ENCODE measurements around the gene PALLD.
"Not testable (repeated sequence)": the region's sequence is repeated elsewhere in the genome, so short reads cannot be mapped to it uniquely, and the experiment has no call there.

PALLD gene

GRCh38 chr4:168719725-168720124 lies 222.9 kb downstream of the PALLD start:
- in situ Hi-C loops (cut with MboI; ENCODE audit: low sequenced_read_pairs): no loop called here

- in situ Hi-C loops (cut with MboI; ENCODE audit: low sequenced_read_pairs): no loop called here
Observed at GRCh38 chr4:168720396-168720900, 223.6 kb downstream of the PALLD start.

- in situ Hi-C loops (cut with MboI; ENCODE audit: low sequenced_read_pairs): no loop called here
Observed at GRCh38 chr4:168722391-168722790, 225.5 kb downstream of the PALLD start.

GRCh38 chr4:168723020-168723419 lies 226.2 kb downstream of the PALLD start:
- in situ Hi-C loops (cut with MboI; ENCODE audit: low sequenced_read_pairs): no loop called here

- in situ Hi-C loops (cut with MboI; ENCODE audit: low sequenced_read_pairs): no loop called here
Observed at GRCh38 chr4:168723569-168723968, 226.7 kb downstream of the PALLD start.

- in situ Hi-C loops (cut with MboI; ENCODE audit: low sequenced_read_pairs): no loop called here
Observed at GRCh38 chr4:168724243-168724642, 227.4 kb downstream of the PALLD start.

GRCh38 chr4:168724686-168725411 lies 228.0 kb downstream of the PALLD start:
- in situ Hi-C loops (cut with MboI; ENCODE audit: low sequenced_read_pairs): no loop called here

GRCh38 chr4:168725930-168726329 lies 229.1 kb downstream of the PALLD start:
- in situ Hi-C loops (cut with MboI; ENCODE audit: low sequenced_read_pairs): no loop called here

GRCh38 chr4:168727181-168727580 lies 230.3 kb downstream of the PALLD start:
- in situ Hi-C loops (cut with MboI; ENCODE audit: low sequenced_read_pairs): not testable (repeated sequence)

- in situ Hi-C loops (cut with MboI; ENCODE audit: low sequenced_read_pairs): no loop called here
Observed at GRCh38 chr4:168731006-168731636, 234.3 kb downstream of the PALLD start.

GRCh38 chr4:168731706-168732414 lies 235.0 kb downstream of the PALLD start:
- in situ Hi-C loops (cut with MboI; ENCODE audit: low sequenced_read_pairs): no loop called here

- in situ Hi-C loops (cut with MboI; ENCODE audit: low sequenced_read_pairs): no loop called here
Observed at GRCh38 chr4:168732714-168733113, 235.9 kb downstream of the PALLD start.

- in situ Hi-C loops (cut with MboI; ENCODE audit: low sequenced_read_pairs): no loop called here
Observed at GRCh38 chr4:168734703-168735678, 238.1 kb downstream of the PALLD start.

- in situ Hi-C loops (cut with MboI; ENCODE audit: low sequenced_read_pairs): no loop called here
Observed at GRCh38 chr4:168735735-168736134, 238.9 kb downstream of the PALLD start.

GRCh38 chr4:168736860-168737805 lies 240.3 kb downstream of the PALLD start:
- in situ Hi-C loops (cut with MboI; ENCODE audit: low sequenced_read_pairs): no loop called here

- in situ Hi-C loops (cut with MboI; ENCODE audit: low sequenced_read_pairs): no loop called here
Observed at GRCh38 chr4:168737806-168738172, 240.9 kb downstream of the PALLD start.

GRCh38 chr4:168739886-168740285 lies 243.0 kb downstream of the PALLD start:
- in situ Hi-C loops (cut with MboI; ENCODE audit: low sequenced_read_pairs): no loop called here

GRCh38 chr4:168740691-168741090 lies 243.8 kb downstream of the PALLD start:
- in situ Hi-C loops (cut with MboI; ENCODE audit: low sequenced_read_pairs): no loop called here

Measured in HL-60/S4 treated with phorbol 12-myristate 13-acetate at 8.2 ng/mL for 4 days and 3 days (cell line).